ENCODE results near the gene SMARCA4.
A peak's percentile ranks its signal among the peaks of the same experiment; 100 is the strongest.

The SMARCA4 gene

GRCh38 chr19:11035441-11036377, 74.9 kb downstream of the SMARCA4 start:
- peak; percentile 81 for DNase-seq

GRCh38 chr19:11038511-11038910, 77.7 kb downstream of the SMARCA4 start:
- DNase-seq = no peak

GRCh38 chr19:11041194-11041593, 80.4 kb downstream of the SMARCA4 start:
- no peak for DNase-seq

- no peak for DNase-seq
These were observed 81.3 kb downstream of the SMARCA4 start for GRCh38 chr19:11041966-11042627.

GRCh38 chr19:11044431-11044830, 83.6 kb downstream of the SMARCA4 start:
- DNase-seq = no peak

- DNase-seq = no peak
These were observed 84.7 kb downstream of the SMARCA4 start for GRCh38 chr19:11045536-11045935.

- no peak for DNase-seq
These were observed 86.0 kb downstream of the SMARCA4 start for GRCh38 chr19:11046605-11047354.

- DNase-seq = no peak
These were observed 87.0 kb downstream of the SMARCA4 start for GRCh38 chr19:11047866-11048265.

GRCh38 chr19:11050323-11051114, 89.7 kb downstream of the SMARCA4 start:
- no peak for DNase-seq

- DNase-seq = no peak
These were observed 93.0 kb downstream of the SMARCA4 start for GRCh38 chr19:11053817-11054195.

GRCh38 chr19:11054200-11054599, 93.4 kb downstream of the SMARCA4 start:
- no peak for DNase-seq

GRCh38 chr19:11054628-11055027, 93.8 kb downstream of the SMARCA4 start:
- no peak for DNase-seq

- no peak for DNase-seq
These were observed 97.6 kb downstream of the SMARCA4 start for GRCh38 chr19:11058246-11059030.

GRCh38 chr19:11059511-11060358, 98.9 kb downstream of the SMARCA4 start:
- no peak for DNase-seq

- DNase-seq = no peak
These were observed 101.1 kb downstream of the SMARCA4 start for GRCh38 chr19:11061952-11062351.

- DNase-seq = no peak
These were observed 102.6 kb downstream of the SMARCA4 start for GRCh38 chr19:11063434-11063833.

- DNase-seq = no peak
These were observed 104.0 kb downstream of the SMARCA4 start for GRCh38 chr19:11064831-11065303.

GRCh38 chr19:11066326-11066725, 105.5 kb downstream of the SMARCA4 start:
- no peak for DNase-seq

GRCh38 chr19:11067356-11068113, 106.7 kb downstream of the SMARCA4 start:
- no peak for DNase-seq

GRCh38 chr19:11069561-11069960, 108.7 kb downstream of the SMARCA4 start:
- DNase-seq = no peak

All from fibroblast of skin of back (primary cell).